IMR-90 (cell line): ENCODE data around the gene ITIH5. TPM values are rescaled to one million over a fixed set of nuclear protein-coding genes. Genes with fewer than 3 reads are reported as not detected.

Experiments used
- ATAC-seq: fragments of 200-7000 bp; cut with Tn5 transposase; 2 replicates; pipeline ENCODE4 v1.9.1; 2020; ENCODE audit warnings: low read depth, mild to moderate bottlenecking, moderate library complexity
- BruUV-seq: library from RNA; stranded (reverse); fragments of 400-500 nt; replicated peaks from 2 replicates; lab custom pipeline; 2021; lab: Mats Ljungman, UMichigan
- CTCF ChIA-PET: fragments of 300-600 bp; formaldehyde crosslinking; extraction: SDS; loops from one replicate; lab custom pipeline; 2021; ENCODE audit warnings: antibody characterized with exemption; lab: Yijun Ruan, JAX
- POLR2A ChIA-PET: fragments of 300-600 bp; sonication (Branson Sonifier 250); formaldehyde crosslinking; loops from one replicate; lab custom pipeline; 2022; ENCODE audit warnings: antibody characterized with exemption; ENCODE audit not compliant: unreplicated experiment; lab: Charles Lee
- DNase-seq: peaks from one replicate; pipeline ENCODE4 v3.0.0; 2013
- H2AFZ ChIP-seq: replicated peaks from 2 replicates; pipeline ENCODE3; 2013; ENCODE audit warnings: low read length, mild to moderate bottlenecking; ENCODE audit not compliant: poor library complexity
- H2AK5ac ChIP-seq: 2 replicates; pipeline ENCODE4 v1.6.1; 2013; ENCODE audit warnings: low read depth, low read length, inconsistent platforms
- H2AK9ac ChIP-seq: replicated peaks from 2 replicates; pipeline ENCODE3; 2013; ENCODE audit warnings: mild to moderate bottlenecking, low read depth, low read length, moderate library complexity; ENCODE audit not compliant: poor library complexity
- H2BK120ac ChIP-seq: 2 replicates; pipeline ENCODE4 v1.6.1; 2013; ENCODE audit warnings: low read depth, low read length, inconsistent platforms
- H2BK15ac ChIP-seq: 3 replicates; pipeline ENCODE4 v1.6.1; 2013; ENCODE audit warnings: low read depth, low read length, inconsistent platforms
- H2BK20ac ChIP-seq: 2 replicates; pipeline ENCODE4 v1.6.1; 2013; ENCODE audit warnings: low read depth, mild to moderate bottlenecking, inconsistent platforms, low read length, moderate library complexity
- H2BK5ac ChIP-seq: 2 replicates; pipeline ENCODE4 v1.6.1; 2013; ENCODE audit warnings: mild to moderate bottlenecking, low read depth, low read length, inconsistent platforms; ENCODE audit not compliant: poor library complexity, severe bottlenecking
- H3K14ac ChIP-seq: replicated peaks from 2 replicates; pipeline ENCODE4 v1.6.1; 2013; ENCODE audit warnings: low read depth, low read length, inconsistent platforms
- H3K18ac ChIP-seq: 2 replicates; pipeline ENCODE4 v1.6.1; 2013; ENCODE audit warnings: low read depth, low read length, control low read depth
- H3K23ac ChIP-seq: 2 replicates; pipeline ENCODE4 v1.6.1; 2013; ENCODE audit warnings: low read depth, low read length, inconsistent platforms
- H3K27ac ChIP-seq: 2 replicates; pipeline ENCODE4 v1.5.1; 2013; ENCODE audit warnings: mild to moderate bottlenecking, control low read depth, low read length; ENCODE audit not compliant: insufficient read depth
- H3K27me3 ChIP-seq: 2 replicates; pipeline ENCODE4 v1.6.1; 2013; ENCODE audit warnings: low read length; ENCODE audit not compliant: control insufficient read depth, insufficient read depth
- H3K36me3 ChIP-seq: 2 replicates; pipeline ENCODE4 v1.6.1; 2013; ENCODE audit warnings: low read length, mixed read lengths; ENCODE audit not compliant: control insufficient read depth, insufficient read depth
- H3K4ac ChIP-seq: 2 replicates; pipeline ENCODE4 v1.6.1; 2013; ENCODE audit warnings: low read depth, low read length, inconsistent platforms
- H3K4me1 ChIP-seq: 2 replicates; pipeline ENCODE4 v1.6.1; 2013; ENCODE audit warnings: low read length, mixed read lengths; ENCODE audit not compliant: control insufficient read depth, insufficient read depth
- H3K4me2 ChIP-seq: 2 replicates; pipeline ENCODE4 v1.6.1; 2013; ENCODE audit warnings: low read depth, mild to moderate bottlenecking, control low read depth, low read length, moderate library complexity
- H3K4me3 ChIP-seq: 2 replicates; pipeline ENCODE4 v1.5.1; 2013; ENCODE audit warnings: low read depth, mild to moderate bottlenecking, control low read depth, low read length, moderate library complexity; ENCODE audit not compliant: insufficient read depth
- H3K56ac ChIP-seq: 2 replicates; pipeline ENCODE4 v1.6.1; 2013; ENCODE audit warnings: low read length, inconsistent platforms; ENCODE audit not compliant: insufficient read depth; ENCODE audit errors: extremely low read depth
- H3K79me1 ChIP-seq, 2 experiments: 2 replicates each; pipeline ENCODE4 v1.6.1; 2013; ENCODE audit warnings: low read length in 2 of 2, inconsistent platforms in 1 of 2, low read depth in 1 of 2
- H3K9ac ChIP-seq: 2 replicates; pipeline ENCODE4 v1.6.1; 2013; ENCODE audit warnings: low read depth, low read length, control low read depth
- H3K9me1 ChIP-seq: 2 replicates; pipeline ENCODE4 v1.6.1; 2013; ENCODE audit warnings: low read length, inconsistent platforms; ENCODE audit not compliant: insufficient read depth
- H3K9me3 ChIP-seq: 2 replicates; pipeline ENCODE4 v1.6.1; 2013; ENCODE audit warnings: low read length; ENCODE audit not compliant: control insufficient read depth, insufficient read depth
- H4K20me1 ChIP-seq: 2 replicates; pipeline ENCODE4 v1.6.1; 2013; ENCODE audit warnings: low read length, inconsistent platforms; ENCODE audit not compliant: insufficient read depth
- H4K5ac ChIP-seq: 2 replicates; pipeline ENCODE4 v1.6.1; 2013; ENCODE audit warnings: mild to moderate bottlenecking, low read depth, low read length, control low read depth
- H4K8ac ChIP-seq, 2 experiments: 2 replicates each; pipeline ENCODE4 v1.6.1; 2013; ENCODE audit warnings: low read depth in 2 of 2, low read length in 2 of 2, control low read depth in 1 of 2, inconsistent platforms in 1 of 2
- H4K91ac ChIP-seq: 2 replicates; pipeline ENCODE4 v1.6.1; 2013; ENCODE audit warnings: low read depth, low read length, inconsistent platforms; ENCODE audit not compliant: insufficient read depth
- BHLHE40 ChIP-seq: fragments of 150-350 bp; IDR thresholded peaks from 2 replicates; pipeline ENCODE4 v1.6.1; 2016; ENCODE audit warnings: mild to moderate bottlenecking, low read depth, low read length
- CEBPB ChIP-seq: IDR thresholded peaks from 2 replicates; pipeline ENCODE4 v1.6.1; 2012; ENCODE audit warnings: low read depth, low read length, improper control_type of control experiment
- CHD1 ChIP-seq: IDR thresholded peaks from 2 replicates; pipeline ENCODE4 v1.6.1; 2012; ENCODE audit warnings: low read depth, low read length, improper control_type of control experiment
- CTCF ChIP-seq: conservative IDR thresholded peaks from 2 replicates; pipeline ENCODE4 v1.5.1; 2012; ENCODE audit warnings: mild to moderate bottlenecking, low read depth, low read length, improper control_type of control experiment
- FOS ChIP-seq: fragments of 150-350 bp; IDR thresholded peaks from 2 replicates; pipeline ENCODE4 v1.6.1; 2016; ENCODE audit warnings: low read depth, low read length
- MAFK ChIP-seq: IDR thresholded peaks from 2 replicates; pipeline ENCODE4 v1.6.1; 2012; ENCODE audit warnings: low read depth, low read length, improper control_type of control experiment
- MAZ ChIP-seq: IDR thresholded peaks from 2 replicates; pipeline ENCODE4 v1.6.1; 2012; ENCODE audit warnings: low read depth, mild to moderate bottlenecking, low read length, improper control_type of control experiment, moderate library complexity, borderline replicate concordance
- MXI1 ChIP-seq: IDR thresholded peaks from 2 replicates; pipeline ENCODE4 v1.6.1; 2012; ENCODE audit warnings: low read depth, mild to moderate bottlenecking, low read length, moderate library complexity, borderline replicate concordance
- NFE2L2 ChIP-seq: fragments of 150-350 bp; IDR thresholded peaks from 2 replicates; pipeline ENCODE4 v1.6.1; 2016; ENCODE audit warnings: low read depth, mild to moderate bottlenecking, low read length
- POLR2A ChIP-seq: IDR thresholded peaks from 2 replicates; pipeline ENCODE4 v1.6.1; 2012; ENCODE audit warnings: mild to moderate bottlenecking, low read depth, low read length
- RAD21 ChIP-seq: IDR thresholded peaks from 2 replicates; pipeline ENCODE4 v1.6.1; 2012; ENCODE audit warnings: low read length, improper control_type of control experiment
- RCOR1 ChIP-seq: IDR thresholded peaks from 2 replicates; pipeline ENCODE4 v1.6.1; 2012; ENCODE audit warnings: mild to moderate bottlenecking, low read length, improper control_type of control experiment; ENCODE audit not compliant: insufficient replicate concordance
- RFX5 ChIP-seq: IDR thresholded peaks from 2 replicates; pipeline ENCODE4 v1.8.0; 2012; ENCODE audit warnings: low read depth, mild to moderate bottlenecking, low read length, moderate library complexity
- SMC3 ChIP-seq: fragments of 150-350 bp; IDR thresholded peaks from 2 replicates; pipeline ENCODE4 v1.6.1; 2016; ENCODE audit warnings: low read depth, mild to moderate bottlenecking, antibody characterized with exemption, low read length, moderate library complexity
- USF2 ChIP-seq: fragments of 150-350 bp; IDR thresholded peaks from 2 replicates; pipeline ENCODE4 v1.6.1; 2017; ENCODE audit warnings: mild to moderate bottlenecking, antibody characterized with exemption, low read length, low read depth
- WGBS, 2 experiments: methylation state at CpG; one replicate each; pipeline versions ENCODE4 v1.1.5 to v1.1.7; 2013; ENCODE audit warnings: missing lambda C conversion rate in 2 of 2; ENCODE audit not compliant: insufficient read length in 1 of 2; ENCODE audit errors: extremely low coverage in 2 of 2; 5-methylcytosine and 5-hydroxymethylcytosine counted together
- dilution Hi-C: fragments of 300-500 bp; cut with HindIII; formaldehyde crosslinking; loops from one replicate; pipeline ENCODE4 v1.14.3; 2018; ENCODE audit warnings: low sequenced_read_pairs; ENCODE audit not compliant: unreplicated experiment
- in situ Hi-C: fragments of 300-500 bp; cut with MboI; formaldehyde crosslinking; loops from 3 replicates; pipeline ENCODE4 v1.14.3; 2019; ENCODE audit warnings: low sequenced_read_pairs, inconsistent platforms, mixed read lengths
- intact Hi-C: fragments of 100-400 bp; cut with micrococcal nuclease; formaldehyde crosslinking; loops from 2 replicates; pipeline ENCODE4 v1.10.0; 2022
- polyA plus RNA-seq, 3 experiments: library from polyadenylated mRNA; depleted of rRNA; stranded (reverse); fragments of >200 nt; gene quantifications; 2 replicates each; pipeline ENCODE4 v1.2.3, GENCODE V29; 2012; ENCODE audit warnings: low replicate concordance in 1 of 3
- total RNA-seq: library from RNA; depleted of rRNA; stranded (reverse); fragments of >200 nt; gene quantifications from 2 replicates; pipeline ENCODE4 v1.2.3, GENCODE V29; 2012
- TF ChIP-seq, protein P1 (sequence below): fragments of 150-350 bp; IDR thresholded peaks from 2 replicates; pipeline ENCODE4 v1.6.1; 2016; ENCODE audit warnings: low read depth, mild to moderate bottlenecking, low read length, moderate library complexity, borderline replicate concordance

The ITIH5 gene
- total and polyA plus RNA-seq, 2 of the 4 experiments (the other 2 are of a cell fraction) = under 0.01 to 0.07 TPM

GRCh38 chr10:7593905-7594304 lies 72.9 kb downstream of the ITIH5 start:
- H3K4me2 ChIP-seq = no peak overlapping the region
- H3K4me1 ChIP-seq = no peaks in the 10 kb centered on the region
- no peak overlapping the region for H2BK120ac ChIP-seq
- H2AFZ ChIP-seq = no peak overlapping the region
- no peak overlapping the region for H3K23ac ChIP-seq
- H3K4ac ChIP-seq = no peak overlapping the region
- dilution Hi-C loops (no loop called here), in situ Hi-C loops (no loop called here), intact Hi-C loops (no loop called here)
- H3K27me3 ChIP-seq = no peaks in the 10 kb centered on the region; the same call in 1 of the 2 replicates
- DNase-seq = no peak
- H4K8ac ChIP-seq = no peak overlapping the region
- ATAC-seq = no peak
- H3K9me3 ChIP-seq = no peaks in the 10 kb centered on the region
- no peak overlapping the region for H4K5ac ChIP-seq
- H4K91ac ChIP-seq = no peak overlapping the region
- no peaks in the 10 kb centered on the region for H3K9me1 ChIP-seq
- no peak overlapping the region for H3K4me3 ChIP-seq
- H3K18ac ChIP-seq = no peak overlapping the region
- H2BK5ac ChIP-seq = no peak overlapping the region
- TF ChIP-seq RCOR1 = no peak
- no peak for TF ChIP-seq CTCF
- TF ChIP-seq, protein P1, sequence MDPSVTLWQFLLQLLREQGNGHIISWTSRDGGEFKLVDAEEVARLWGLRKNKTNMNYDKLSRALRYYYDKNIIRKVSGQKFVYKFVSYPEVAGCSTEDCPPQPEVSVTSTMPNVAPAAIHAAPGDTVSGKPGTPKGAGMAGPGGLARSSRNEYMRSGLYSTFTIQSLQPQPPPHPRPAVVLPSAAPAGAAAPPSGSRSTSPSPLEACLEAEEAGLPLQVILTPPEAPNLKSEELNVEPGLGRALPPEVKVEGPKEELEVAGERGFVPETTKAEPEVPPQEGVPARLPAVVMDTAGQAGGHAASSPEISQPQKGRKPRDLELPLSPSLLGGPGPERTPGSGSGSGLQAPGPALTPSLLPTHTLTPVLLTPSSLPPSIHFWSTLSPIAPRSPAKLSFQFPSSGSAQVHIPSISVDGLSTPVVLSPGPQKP = no peak
- TF ChIP-seq SMC3 = no peak
- no peak for TF ChIP-seq MAZ
- TF ChIP-seq BHLHE40 = no peak
- TF ChIP-seq MAFK = no peak
- no peak for TF ChIP-seq RAD21
- TF ChIP-seq CEBPB = no peak
- no peak for TF ChIP-seq NFE2L2
- TF ChIP-seq FOS = no peak
- TF ChIP-seq RFX5 = no peak
- no peak for TF ChIP-seq MXI1
- no peak for TF ChIP-seq POLR2A
- no peak for TF ChIP-seq USF2
- no peak for TF ChIP-seq CHD1
- no peak overlapping the region for H2AK9ac ChIP-seq
- ChIA-PET CTCF (no interaction called here), POLR2A (no interaction called here)
- H3K27ac ChIP-seq = no peak overlapping the region
- BruUV-seq = no TSS peak
- H2AK5ac ChIP-seq = no peak overlapping the region
- no peaks in the 10 kb centered on the region for H3K36me3 ChIP-seq
- no peaks in the 10 kb centered on the region for H3K79me1 ChIP-seq
- no peak overlapping the region for H3K9ac ChIP-seq
- 48% methylated on average over 3 of the region's 4 CpGs; no CpG with 5 or more reads in 1 of the 2 experiments for WGBS, 2 experiments
- no peaks in the 10 kb centered on the region for H4K20me1 ChIP-seq
- H3K14ac ChIP-seq = no peak overlapping the region
- H2BK15ac ChIP-seq = no peak overlapping the region
- no peak overlapping the region for H3K56ac ChIP-seq
- no peak overlapping the region for H2BK20ac ChIP-seq
